Fibroblast of the conjunctiva (primary cell): ENCODE measurements around the gene RNF6.
A peak's percentile ranks its signal among the peaks of the same experiment; 100 is the strongest.
"Not testable (repeated sequence)": the region's sequence is repeated elsewhere in the genome, so short reads cannot be mapped to it uniquely, and the experiment has no call there.

Experiments used
- DNase-seq: peaks from one replicate; pipeline ENCODE4 v3.0.0-alpha.2; 2010; ENCODE audit warnings: low read depth

The RNF6 gene

GRCh38 chr13:26221721-26222519, at the start of gene RNF6:
RNF6 (minus strand) TSS chr13:26222314; CDS start chr13:26219649, 2,665 bp downstream.
- DNase-seq: peak; percentile 98

GRCh38 chr13:26270707-26271106, 48.6 kb upstream of the RNF6 start:
- DNase-seq: no peak

DNA sequence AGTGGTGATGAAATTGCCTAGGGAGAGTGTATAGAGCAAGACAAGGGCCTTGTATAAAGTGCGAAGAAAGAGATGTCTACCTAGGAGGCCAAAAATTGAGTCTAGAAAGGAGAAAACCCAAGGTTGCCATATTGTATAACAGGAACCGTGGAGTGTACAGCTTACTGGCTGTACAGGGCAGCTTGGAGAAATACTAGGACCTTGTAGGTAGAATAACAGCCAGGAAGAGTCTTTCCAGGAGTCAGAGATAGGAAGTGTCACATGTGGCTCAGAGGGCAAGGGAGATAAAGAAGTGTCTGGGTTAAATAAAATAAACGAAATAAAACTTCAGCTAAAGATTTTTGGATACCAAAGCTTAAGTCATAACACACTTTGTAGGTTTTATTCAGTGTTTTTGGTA, 44.2 kb upstream of the RNF6 start:
- no peak for DNase-seq

DNA sequence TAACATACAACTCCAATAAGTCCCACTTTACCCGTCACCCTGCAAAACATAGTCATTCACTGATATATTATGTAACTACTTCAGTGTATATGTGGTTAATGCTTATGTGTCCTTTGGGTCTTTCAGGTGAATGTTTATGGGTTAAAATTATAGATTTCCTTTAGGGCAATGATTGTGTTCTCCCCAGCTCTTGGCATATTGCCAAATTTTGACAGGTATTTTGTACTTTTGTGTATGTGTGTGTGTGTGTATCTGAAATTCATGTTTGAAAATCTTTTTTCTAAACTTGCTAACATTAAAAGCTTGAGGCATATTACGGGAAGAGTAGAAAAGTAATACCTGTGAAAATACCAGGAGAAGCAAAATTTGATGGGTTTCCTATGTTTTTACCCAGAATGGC, 40.0 kb upstream of the RNF6 start:
- no peak for DNase-seq

- no peak for DNase-seq
These were observed 37.5 kb upstream of the RNF6 start for GRCh38 chr13:26259634-26260033.

DNA sequence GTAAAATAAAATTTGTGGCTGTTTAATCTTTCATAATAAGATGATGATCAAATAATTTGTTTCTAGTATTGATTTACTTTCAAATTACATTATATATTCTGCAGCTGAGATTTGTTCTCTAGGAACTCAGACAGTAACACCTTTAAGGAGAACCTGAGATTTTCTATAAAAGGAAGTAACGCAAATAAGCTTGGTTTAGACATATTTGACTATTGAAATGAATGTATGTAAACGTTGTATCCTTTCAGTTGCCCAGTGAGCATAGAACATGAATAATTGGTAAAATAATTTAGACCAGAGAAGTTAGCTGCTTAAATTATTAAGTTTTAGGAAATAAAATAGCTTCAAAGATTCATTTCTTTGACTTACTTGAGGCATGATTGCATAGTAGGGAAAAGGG, 34.9 kb upstream of the RNF6 start:
- no peak for DNase-seq

GRCh38 chr13:26255691-26256277, 33.7 kb upstream of the RNF6 start:
- DNase-seq: no peak

DNA sequence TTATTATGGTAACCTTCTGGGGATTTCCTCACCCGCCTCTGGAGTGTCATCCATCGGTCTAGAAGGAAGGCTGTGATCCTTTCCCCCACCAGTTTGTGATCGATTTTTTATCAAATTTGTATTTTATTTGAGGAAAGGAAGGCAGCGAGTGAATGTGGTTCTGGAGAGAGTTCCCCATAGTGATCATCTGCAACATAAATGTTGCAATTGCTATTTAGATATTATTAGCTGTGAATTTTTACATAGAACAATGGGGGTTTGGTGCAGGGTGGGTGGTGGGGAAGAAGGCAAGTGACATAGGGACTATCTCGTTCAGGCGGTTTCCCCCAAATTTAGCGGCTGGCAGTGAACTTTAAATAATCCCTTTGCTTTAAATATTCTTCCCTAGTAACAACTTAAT, 33.0 kb upstream of the RNF6 start:
- DNase-seq: no peak

DNA sequence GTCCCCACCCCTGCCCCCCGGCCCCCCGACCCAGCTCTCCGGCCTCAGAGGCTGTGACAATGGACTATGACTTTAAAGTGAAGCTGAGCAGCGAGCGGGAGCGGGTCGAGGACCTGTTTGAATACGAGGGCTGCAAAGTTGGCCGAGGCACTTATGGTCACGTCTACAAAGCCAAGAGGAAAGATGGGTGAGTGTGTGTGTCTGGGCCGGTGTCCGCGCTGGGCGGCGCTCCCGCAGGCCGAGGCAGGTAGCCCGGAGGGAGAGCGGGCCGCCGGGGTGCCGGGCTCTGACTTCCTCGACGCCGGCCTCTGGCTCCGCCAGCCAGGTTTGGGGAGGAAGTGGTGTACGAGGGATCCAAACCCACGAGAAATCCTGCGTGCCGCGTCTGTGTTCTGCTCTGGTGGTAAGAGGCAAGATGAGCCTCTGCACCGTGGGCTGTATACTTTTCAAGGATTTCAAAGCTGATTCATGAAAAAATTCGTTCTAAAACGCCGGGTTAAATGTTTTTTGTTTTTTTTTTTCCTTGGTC, 32.5 kb upstream of the RNF6 start:
- no peak for DNase-seq

- peak; percentile 58 for DNase-seq
These were observed 31.9 kb upstream of the RNF6 start, which contains the start of gene CDK8 for GRCh38 chr13:26253787-26254582. CDK8 (plus strand) TSS chr13:26254129; CDS start chr13:26254642, 513 bp downstream.

DNA sequence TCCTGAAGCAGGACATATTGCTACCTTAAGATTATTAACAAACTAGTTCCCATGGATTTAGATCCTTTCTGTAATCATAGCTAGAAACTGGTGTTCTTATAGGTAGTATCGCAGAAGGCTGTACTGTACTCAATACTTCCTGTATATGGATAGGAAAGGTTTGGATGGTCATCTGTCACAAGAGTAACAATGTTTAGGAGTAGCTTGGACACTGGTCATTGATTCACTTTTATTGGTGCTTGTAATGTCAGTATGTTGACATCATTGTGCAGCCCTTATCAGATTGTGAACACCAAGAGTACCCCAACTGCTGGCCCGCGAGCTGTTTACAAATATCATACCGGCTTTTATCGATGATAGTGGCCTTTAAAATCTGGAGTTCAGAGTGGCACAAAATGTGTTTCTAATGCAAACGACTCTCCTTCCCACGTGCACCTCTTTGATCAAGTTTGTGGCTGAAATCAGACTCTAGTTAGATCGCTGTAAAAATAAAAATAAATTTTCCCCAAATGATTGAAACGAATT, 31.2 kb upstream of the RNF6 start:
- DNase-seq: no peak

- DNase-seq: not testable (repeated sequence)
These were observed 29.9 kb upstream of the RNF6 start for GRCh38 chr13:26252006-26252405.

DNA sequence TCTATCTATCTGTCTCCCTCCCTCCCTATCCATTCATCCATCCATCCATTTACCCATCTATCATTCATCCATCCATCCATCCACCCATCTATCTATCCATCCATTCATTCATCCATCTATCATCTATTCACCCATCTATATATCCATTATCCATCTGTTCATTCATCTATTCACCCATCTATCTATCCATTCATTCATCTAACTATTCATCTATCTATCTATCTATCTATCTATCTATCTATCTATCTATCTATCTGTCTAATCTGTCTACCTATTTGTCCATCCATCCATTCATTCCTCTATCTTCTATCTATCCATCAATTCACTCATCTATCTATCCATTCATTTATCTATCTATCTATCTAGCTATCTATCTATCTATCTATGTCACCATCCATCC, 27.4 kb upstream of the RNF6 start:
- no peak for DNase-seq

GRCh38 chr13:26247608-26248007, 25.5 kb upstream of the RNF6 start:
- no peak for DNase-seq

- no peak for DNase-seq
These were observed 24.9 kb upstream of the RNF6 start for GRCh38 chr13:26247011-26247410.

DNA sequence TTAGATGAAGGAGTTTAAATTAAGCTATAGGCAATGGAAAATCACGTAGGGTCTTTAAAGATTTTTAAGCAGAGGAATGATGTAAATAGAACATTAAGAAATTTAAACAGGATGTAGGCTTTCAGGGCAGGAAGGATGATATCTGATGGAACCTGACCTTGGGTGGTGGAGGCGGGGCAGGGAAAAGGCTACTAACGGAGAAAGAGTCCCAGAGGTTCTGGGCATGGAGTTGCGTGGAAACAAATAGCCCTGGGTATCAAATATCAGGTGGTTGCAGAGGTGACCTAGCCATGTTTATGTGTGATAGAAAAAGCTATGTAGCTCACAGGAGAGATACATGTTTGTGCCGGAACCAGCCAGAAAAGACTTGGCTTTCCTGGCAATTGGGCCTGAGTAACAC, 24.0 kb upstream of the RNF6 start:
- DNase-seq: no peak

GRCh38 chr13:26236296-26236695, 14.2 kb upstream of the RNF6 start:
- DNase-seq: no peak

- DNase-seq: no peak
These were observed 8.6 kb upstream of the RNF6 start for GRCh38 chr13:26230703-26231102.

- no peak for DNase-seq
These were observed 7.0 kb upstream of the RNF6 start for GRCh38 chr13:26229080-26229615.

DNA sequence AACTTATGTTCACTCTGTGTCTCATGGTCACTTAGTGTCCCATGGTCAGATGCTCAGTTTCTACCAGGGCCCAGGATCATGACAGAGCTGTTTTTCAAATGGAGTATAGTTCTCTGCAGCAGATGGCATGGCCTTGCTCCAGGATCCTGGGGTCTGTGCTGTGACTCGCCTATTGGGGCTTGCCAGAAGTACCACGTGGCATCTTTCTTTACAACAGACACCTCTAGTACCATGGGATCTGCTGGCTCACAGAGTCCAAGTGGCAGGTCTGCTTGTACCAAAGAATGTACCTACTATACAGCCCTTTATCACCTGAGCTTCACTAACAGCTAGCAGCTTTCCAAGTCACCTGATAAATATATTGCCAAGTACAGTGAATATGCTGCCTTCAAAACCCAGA, 6.0 kb upstream of the RNF6 start:
- DNase-seq: no peak

GRCh38 chr13:26227166-26227971, 5.3 kb upstream of the RNF6 start:
- DNase-seq: no peak
